ENCODE results near the gene NINJ2. TPM values are rescaled to one million over a fixed set of nuclear protein-coding genes. Genes with fewer than 3 reads are reported as not detected.

The NINJ2 gene
- total and polyA plus RNA-seq, 10 donors, result 6.6 to 18.8 (median 10.2) TPM

GRCh38 chr12:590206-590750 is 73.0 kb downstream of the NINJ2 start:
- Histone ChIP-seq H3K9me3 (peaks cover 0 to 5% (median 0%) of the 10 kb centered on the region in 8 donors), H3K4me1 (peaks cover 0 to 31% (median 4%) of the 10 kb centered on the region in 6 donors), H3K27me3 (replicated peaks in 1 of 7) (no peaks in the 10 kb centered on the region), H3K36me3 (no peaks in the 10 kb centered on the region), H3K27ac (no peak overlapping the region), H3K4me3 (no peak overlapping the region)
- no peak for DNase-seq
- intact Hi-C loops (cut with DNase I; ENCODE audit: low total_unique reads), result no loop called here
- 77 to 92% (median 82%) methylated on average over 14 of the region's 14 CpGs for WGBS, 5 donors
- TF ChIP-seq POLR2A (IDR thresholded peaks at IDR 0.05) (no peak), POLR2AphosphoS5 (IDR thresholded peaks at IDR 0.05) (no peak), CTCF (IDR thresholded peaks at IDR 0.05 in 8 of 11, conservative IDR thresholded peaks at IDR 0.05 in 3 of 11) (no peak)

DNA sequence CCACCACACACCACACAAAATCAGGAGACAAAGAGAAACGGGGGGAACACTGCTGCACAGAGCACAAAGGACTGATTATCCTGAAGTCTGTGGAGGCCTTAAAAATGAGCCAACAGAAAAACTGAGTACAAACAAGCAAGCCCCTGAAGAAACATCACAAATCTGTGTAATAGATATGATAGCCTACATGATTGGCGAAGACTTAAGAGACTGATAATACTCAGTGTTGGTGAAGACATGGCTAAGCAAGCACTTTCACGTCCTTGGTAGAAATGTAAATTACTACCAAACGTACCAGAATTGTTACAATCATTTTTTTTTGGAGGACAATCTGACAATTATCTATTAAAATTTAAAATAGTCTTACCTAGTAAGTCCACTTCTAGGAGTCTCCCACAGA is 74.6 kb downstream of the NINJ2 start:
- Histone ChIP-seq H3K4me1 (peaks cover 0 to 23% (median 4%) of the 10 kb centered on the region in 6 donors), H3K4me3 (no peak overlapping the region), H3K9me3 (peaks cover 0 to 5% (median 0%) of the 10 kb centered on the region in 8 donors), H3K27ac (no peak overlapping the region), H3K36me3 (no peaks in the 10 kb centered on the region), H3K27me3 (replicated peaks in 1 of 7) (no peaks in the 10 kb centered on the region)
- intact Hi-C loops (cut with DNase I; ENCODE audit: low total_unique reads), result no loop called here
- WGBS, 5 donors, result 93 to 97% (median 95%) methylated on average over 4 of the region's 4 CpGs
- no peak for DNase-seq
- TF ChIP-seq CTCF (IDR thresholded peaks at IDR 0.05 in 8 of 11, conservative IDR thresholded peaks at IDR 0.05 in 3 of 11) (no peak), POLR2A (IDR thresholded peaks at IDR 0.05) (no peak), POLR2AphosphoS5 (IDR thresholded peaks at IDR 0.05) (no peak)

GRCh38 chr12:588024-588322 is 75.3 kb downstream of the NINJ2 start:
- 81 to 97% (median 90%) methylated on average over 9 to 10 of the region's 10 CpGs for WGBS, 5 donors

More at GRCh38 chr12:588024-588322, 75.3 kb downstream of the NINJ2 start:
- H3K4me1 ChIP-seq, result peaks cover 0 to 16% (median 4%) of the 10 kb centered on the region in 6 donors
- no peaks in the 10 kb centered on the region for H3K36me3 ChIP-seq
- no peak for DNase-seq
- intact Hi-C loops (cut with DNase I; ENCODE audit: low total_unique reads), result no loop called here
- H3K9me3 ChIP-seq, result peaks cover 0 to 5% (median 0%) of the 10 kb centered on the region in 8 donors
- no peak for TF ChIP-seq POLR2AphosphoS5 (IDR thresholded peaks at IDR 0.05)
- no peak for TF ChIP-seq POLR2A (IDR thresholded peaks at IDR 0.05)
- no peak for TF ChIP-seq CTCF (IDR thresholded peaks at IDR 0.05 in 8 of 11, conservative IDR thresholded peaks at IDR 0.05 in 3 of 11)
- H3K4me3 ChIP-seq, result no peak overlapping the region
- H3K27ac ChIP-seq, result no peak overlapping the region
- H3K27me3 ChIP-seq (replicated peaks in 1 of 7), result no peaks in the 10 kb centered on the region
